ENCODE measurements around the gene NUAK2. TPM values are rescaled to one million over a fixed set of nuclear protein-coding genes. Genes with fewer than 3 reads are reported as not detected.

Gene NUAK2
- total and polyA plus RNA-seq, 2 of the 4 experiments (the other 2 are of a cell fraction) = 7.2 to 17.6 TPM

DNA sequence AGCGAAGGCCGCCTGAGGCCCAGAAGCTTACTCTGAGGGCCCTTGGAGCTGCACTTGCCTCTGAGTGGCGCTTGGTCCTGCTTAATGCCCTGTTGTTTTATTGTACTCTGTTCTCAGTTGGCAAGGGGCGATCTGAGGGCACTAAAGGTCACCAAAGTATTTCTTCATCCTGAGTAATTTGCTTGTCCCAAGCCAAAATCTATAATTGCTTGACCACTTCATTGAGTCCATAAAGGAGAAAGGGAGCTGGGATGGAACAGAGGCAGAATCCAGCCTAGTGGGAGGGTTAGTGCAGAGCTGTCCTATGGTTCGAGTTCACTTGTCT is 376 bp upstream of the NUAK2 start:
- Histone ChIP-seq H2BK120ac (ENCODE audit: low read depth, low read length) (peak overlapping the region; percentile 30; the same call in 1 of the 2 replicates), H3K36me3 (ENCODE audit: control insufficient read depth, insufficient read depth, low read length) (no peaks in the 10 kb centered on the region; the same call in 1 of the 2 replicates), H2AK5ac (ENCODE audit: low read depth, low read length) (0 out of 2 replicates have a peak overlapping the region, but pooled peaks have one; percentile 2), H3K9me1 (ENCODE audit: insufficient read depth, low read length) (peaks cover 30% of the 10 kb centered on the region), H4K91ac (ENCODE audit: insufficient read depth, low read depth, low read length) (no peak overlapping the region; the same call in 1 of the 2 replicates), H4K5ac (ENCODE audit: low read depth, low read length) (no peak overlapping the region), H3K9ac (ENCODE audit: low read depth, low read length) (no peak overlapping the region), H3K23ac (ENCODE audit: low read depth, low read length) (peak overlapping the region; percentile 29; the same call in 1 of the 2 replicates), H2BK15ac (ENCODE audit: low read depth, low read length) (peak overlapping the region; percentile 2; the same call in 1 of the 3 replicates), H3K4ac (ENCODE audit: low read depth, low read length) (peak overlapping the region; percentile 46; the same call in 1 of the 2 replicates), H3K9me3 (ENCODE audit: control insufficient read depth, insufficient read depth, low read length) (no peaks in the 10 kb centered on the region), H3K18ac (ENCODE audit: low read depth, low read length) (no peak overlapping the region), H3K4me3 (ENCODE audit: insufficient read depth, low read depth, low read length) (peak overlapping the region; percentile 2; the same call in 1 of the 2 replicates), H2AFZ (replicated peaks; ENCODE audit: low read length, poor library complexity) (peak overlapping the region; percentile 85), H3K27ac (ENCODE audit: insufficient read depth, low read length) (no peak overlapping the region), H3K4me1 (ENCODE audit: control insufficient read depth, insufficient read depth, low read length) (peaks cover 30% of the 10 kb centered on the region), H4K8ac (ENCODE audit: low read depth in 2 of 2, low read length in 2 of 2) (peak overlapping the region in 1 of 2 experiments; percentile 46; a peak in 1 of 4 replicates), H2AK9ac (replicated peaks; ENCODE audit: low read depth, low read length, poor library complexity) (no peak overlapping the region), H3K27me3 (ENCODE audit: control insufficient read depth, insufficient read depth, low read length) (no peaks in the 10 kb centered on the region), H4K20me1 (ENCODE audit: insufficient read depth, low read length) (peaks cover 42% of the 10 kb centered on the region), H2BK20ac (ENCODE audit: low read depth, low read length) (no peak overlapping the region), H2BK5ac (ENCODE audit: low read depth, low read length, poor library complexity, severe bottlenecking) (no peak overlapping the region), H3K4me2 (ENCODE audit: low read depth, low read length) (peak overlapping the region; percentile 66), H3K56ac (ENCODE audit: extremely low read depth, insufficient read depth, low read length) (no peak overlapping the region), H3K14ac (replicated peaks; ENCODE audit: low read depth, low read length) (no peak overlapping the region), H3K79me1 (ENCODE audit: low read depth in 1 of 2, low read length in 2 of 2) (peaks cover 5 to 53% of the 10 kb centered on the region in 2 experiments; a peak in 3 of 4 replicates)
- TF ChIP-seq, protein P1, sequence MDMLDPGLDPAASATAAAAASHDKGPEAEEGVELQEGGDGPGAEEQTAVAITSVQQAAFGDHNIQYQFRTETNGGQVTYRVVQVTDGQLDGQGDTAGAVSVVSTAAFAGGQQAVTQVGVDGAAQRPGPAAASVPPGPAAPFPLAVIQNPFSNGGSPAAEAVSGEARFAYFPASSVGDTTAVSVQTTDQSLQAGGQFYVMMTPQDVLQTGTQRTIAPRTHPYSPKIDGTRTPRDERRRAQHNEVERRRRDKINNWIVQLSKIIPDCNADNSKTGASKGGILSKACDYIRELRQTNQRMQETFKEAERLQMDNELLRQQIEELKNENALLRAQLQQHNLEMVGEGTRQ (IDR thresholded peaks at IDR 0.05; ENCODE audit: low read depth, low read length) = no peak
- TF ChIP-seq POLR2A (IDR thresholded peaks at IDR 0.05; ENCODE audit: low read depth, low read length) (no peak), CHD1 (IDR thresholded peaks at IDR 0.05; ENCODE audit: low read depth, low read length) (no peak), NFE2L2 (IDR thresholded peaks at IDR 0.05; ENCODE audit: low read depth, low read length) (no peak), RFX5 (IDR thresholded peaks at IDR 0.05; ENCODE audit: low read depth, low read length) (no peak), ELK1 (IDR thresholded peaks at IDR 0.05; ENCODE audit: borderline replicate concordance, low read depth, low read length) (no peak), MXI1 (IDR thresholded peaks at IDR 0.05; ENCODE audit: borderline replicate concordance, low read depth, low read length) (no peak; the same call in 1 of the 2 replicates), SMC3 (IDR thresholded peaks at IDR 0.05; ENCODE audit: low read depth, low read length) (no peak)
- TF ChIP-seq, protein P2, sequence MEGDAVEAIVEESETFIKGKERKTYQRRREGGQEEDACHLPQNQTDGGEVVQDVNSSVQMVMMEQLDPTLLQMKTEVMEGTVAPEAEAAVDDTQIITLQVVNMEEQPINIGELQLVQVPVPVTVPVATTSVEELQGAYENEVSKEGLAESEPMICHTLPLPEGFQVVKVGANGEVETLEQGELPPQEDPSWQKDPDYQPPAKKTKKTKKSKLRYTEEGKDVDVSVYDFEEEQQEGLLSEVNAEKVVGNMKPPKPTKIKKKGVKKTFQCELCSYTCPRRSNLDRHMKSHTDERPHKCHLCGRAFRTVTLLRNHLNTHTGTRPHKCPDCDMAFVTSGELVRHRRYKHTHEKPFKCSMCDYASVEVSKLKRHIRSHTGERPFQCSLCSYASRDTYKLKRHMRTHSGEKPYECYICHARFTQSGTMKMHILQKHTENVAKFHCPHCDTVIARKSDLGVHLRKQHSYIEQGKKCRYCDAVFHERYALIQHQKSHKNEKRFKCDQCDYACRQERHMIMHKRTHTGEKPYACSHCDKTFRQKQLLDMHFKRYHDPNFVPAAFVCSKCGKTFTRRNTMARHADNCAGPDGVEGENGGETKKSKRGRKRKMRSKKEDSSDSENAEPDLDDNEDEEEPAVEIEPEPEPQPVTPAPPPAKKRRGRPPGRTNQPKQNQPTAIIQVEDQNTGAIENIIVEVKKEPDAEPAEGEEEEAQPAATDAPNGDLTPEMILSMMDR (conservative IDR thresholded peaks at IDR 0.05; ENCODE audit: low read depth, low read length) = no peak
- dilution Hi-C loops (cut with HindIII; ENCODE audit: low sequenced_read_pairs, unreplicated experiment) = no loop called here
- DNase-seq (no peak), ATAC-seq (ENCODE audit: low read depth) (no peak)
- BruUV-seq (replicated peaks) = no TSS peak
- POLR2A ChIA-PET (ENCODE audit: unreplicated experiment) = interaction anchor here (0.6 kb wide), 2 partner anchors 48 to 221 kb away, joined by 3 to 4 read pairs; no protein-coding TSS in a partner anchor
- WGBS, 2 experiments (ENCODE audit: extremely low coverage in 2 of 2, insufficient read length in 1 of 2) = 6% methylated on average over 2 of the region's 5 CpGs; no CpG with 5 or more reads in 1 of the 2 experiments
- in situ Hi-C loops (cut with MboI; ENCODE audit: low sequenced_read_pairs) = loop anchor here (5.0 kb wide), 1 partner anchor 45 kb away; no protein-coding TSS in a partner anchor
- CTCF ChIA-PET = interaction anchor here (0.7 to 1.2 kb wide), 3 partner anchors 43 to 66 kb away, joined by 3 to 4 read pairs (median 3); no protein-coding TSS in a partner anchor
- intact Hi-C loops (cut with micrococcal nuclease) = loop anchor here (1.0 to 10.0 kb wide), 4 partner anchors 21 to 147 kb away; no protein-coding TSS in a partner anchor
